K562 (cell line): ENCODE measurements around the gene PLEKHA6. TPM values are rescaled to one million over a fixed set of nuclear protein-coding genes. Genes with fewer than 3 reads are reported as not detected.

Source experiments
- ARID4B ChIP-seq: sonication (generic); formaldehyde crosslinking; IDR thresholded peaks from 2 replicates; pipeline ENCODE4 v1.8.0; 2022; ENCODE audit warnings: mild to moderate bottlenecking, missing genetic modification reagents
- BCOR ChIP-seq: fragments of 450-650 bp; IDR thresholded peaks from 2 replicates; pipeline ENCODE4 v1.6.1; 2016
- CAMTA2 ChIP-seq: fragments of 250-450 bp; sonication (Bioruptor Pico); conservative IDR thresholded peaks from 2 replicates; pipeline ENCODE4 v1.5.1; 2022
- CLOCK ChIP-seq: fragments of 250-450 bp; sonication (Bioruptor Pico); IDR thresholded peaks from 2 replicates; pipeline ENCODE4 v1.4.0; 2020; ENCODE audit warnings: mild to moderate bottlenecking, moderate library complexity, borderline replicate concordance
- FOXA3 ChIP-seq, 2 experiments: fragments of 450-650 bp in 1 of 2; sonication (generic) in 1 of 2; formaldehyde crosslinking; IDR thresholded peaks in 1 of 2; conservative IDR thresholded peaks in 1 of 2; 2 replicates each; pipeline versions ENCODE4 v1.4.0 to v1.8.0; 2020 to 2022; ENCODE audit warnings: mild to moderate bottlenecking in 2 of 2, missing genetic modification reagents in 1 of 2
- NR1H2 ChIP-seq: sonication (generic); formaldehyde crosslinking; IDR thresholded peaks from 2 replicates; pipeline ENCODE4 v1.4.0; 2020; ENCODE audit warnings: mild to moderate bottlenecking, missing genetic modification reagents
- PRDM10 ChIP-seq: fragments of 450-650 bp; IDR thresholded peaks from 2 replicates; pipeline ENCODE4 v1.6.1; 2018; ENCODE audit not compliant: partially characterized antibody
- TAF15 ChIP-seq: fragments of 200-400 bp; formaldehyde crosslinking; IDR thresholded peaks from 2 replicates; pipeline ENCODE4 v1.6.1; 2017; ENCODE audit warnings: mild to moderate bottlenecking, low read depth, low read length, moderate library complexity
- TCFL5 ChIP-seq: fragments of 250-450 bp; sonication (Bioruptor Pico); conservative IDR thresholded peaks from 2 replicates; pipeline ENCODE4 v1.6.1; 2021; ENCODE audit warnings: mild to moderate bottlenecking, moderate library complexity, matching md5 sums
- YBX1 ChIP-seq: fragments of 450-650 bp; IDR thresholded peaks from 2 replicates; pipeline ENCODE4 v1.7.1; 2016; ENCODE audit warnings: mild to moderate bottlenecking
- ZFP1 ChIP-seq: fragments of 450-650 bp; formaldehyde crosslinking; IDR thresholded peaks from 2 replicates; pipeline ENCODE4 v1.4.0; 2020; ENCODE audit warnings: mild to moderate bottlenecking, mixed read lengths
- ZFP36 ChIP-seq: fragments of 150-350 bp; IDR thresholded peaks from 2 replicates; pipeline ENCODE4 v1.6.1; 2018; ENCODE audit warnings: low read length, low read depth; ENCODE audit not compliant: partially characterized antibody
- polyA plus RNA-seq, 8 experiments: library from polyadenylated mRNA; depleted of rRNA in 4 of 8; stranded (reverse) in 5 of 8; unstranded in 3 of 8; fragments of >200 nt; fragmentation: Nextera tagmentation in 2 of 8; fragmentation: Illumina TruSeq in 1 of 8; extraction: Ambion mirVana in 2 of 8; extraction: Trizol in 1 of 8; gene quantifications; 2 replicates each; pipeline versions ENCODE4 v1.2.1 to v1.2.3, GENCODE V29; 2011 to 2014; ENCODE audit warnings: inconsistent platforms in 1 of 8, missing spikeins in 1 of 8
- total RNA-seq, 7 experiments: library from RNA; depleted of rRNA in 6 of 7; stranded (reverse); fragments of >200 nt in 6 of 7; fragmentation: Illumina TruSeq in 2 of 7; extraction: Trizol in 2 of 7; gene quantifications; 2 replicates each; pipeline versions ENCODE4 v1.2.1 to v1.2.3, GENCODE V29; 2011 to 2021; ENCODE audit warnings: low replicate concordance in 1 of 7
- TF ChIP-seq, protein P1 (sequence below): fragments of 250-450 bp; sonication (Bioruptor Pico); IDR thresholded peaks from 2 replicates; pipeline ENCODE4 v1.4.0; 2020; ENCODE audit warnings: mild to moderate bottlenecking, moderate library complexity

Gene PLEKHA6
- total and polyA plus RNA-seq, 9 of the 15 experiments (the other 6 are each of a cell fraction or from before 2014, with no cell fraction given), result under 0.01 to 0.33 (median 0.01) TPM; not detected in 4

GRCh38 chr1:204192589-204193352 lies 167.0 kb downstream of the PLEKHA6 start (continued):
- TF ChIP-seq CLOCK (CRISPR knock-in tag) (no peak), BCOR (peak; percentile 71), PRDM10 (no peak), ZFP1 (CRISPR knock-in tag) (no peak), TAF15 (no peak), ARID4B (CRISPR knock-in tag) (no peak), CAMTA2 (no peak), ZFP36 (peak; percentile 98), TCFL5 (CRISPR knock-in tag) (no peak), NR1H2 (no peak), YBX1 (no peak), FOXA3 (CRISPR knock-in tag; conservative IDR thresholded peaks at IDR 0.05 in 1 of 2, IDR thresholded peaks at IDR 0.05 in 1 of 2) (no peak)
- TF ChIP-seq, protein P1, sequence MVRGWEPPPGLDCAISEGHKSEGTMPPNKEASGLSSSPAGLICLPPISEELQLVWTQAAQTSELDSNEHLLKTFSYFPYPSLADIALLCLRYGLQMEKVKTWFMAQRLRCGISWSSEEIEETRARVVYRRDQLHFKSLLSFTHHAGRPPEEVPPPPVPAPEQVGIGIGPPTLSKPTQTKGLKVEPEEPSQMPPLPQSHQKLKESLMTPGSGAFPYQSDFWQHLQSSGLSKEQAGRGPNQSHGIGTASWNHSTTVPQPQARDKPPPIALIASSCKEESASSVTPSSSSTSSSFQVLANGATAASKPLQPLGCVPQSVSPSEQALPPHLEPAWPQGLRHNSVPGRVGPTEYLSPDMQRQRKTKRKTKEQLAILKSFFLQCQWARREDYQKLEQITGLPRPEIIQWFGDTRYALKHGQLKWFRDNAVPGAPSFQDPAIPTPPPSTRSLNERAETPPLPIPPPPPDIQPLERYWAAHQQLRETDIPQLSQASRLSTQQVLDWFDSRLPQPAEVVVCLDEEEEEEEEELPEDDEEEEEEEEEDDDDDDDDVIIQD, result no peak
